Measurements from ENCODE around the gene FKBP6.
"Not testable (repeated sequence)": the region's sequence is repeated elsewhere in the genome, so short reads cannot be mapped to it uniquely, and the experiment has no call there.

FKBP6 gene

GRCh38 chr7:73387221-73387828, 59.4 kb downstream of the FKBP6 start:
- FAIRE-seq, result no peak
- DNase-seq (ENCODE audit: insufficient read length, low spot score), result no peak

DNA sequence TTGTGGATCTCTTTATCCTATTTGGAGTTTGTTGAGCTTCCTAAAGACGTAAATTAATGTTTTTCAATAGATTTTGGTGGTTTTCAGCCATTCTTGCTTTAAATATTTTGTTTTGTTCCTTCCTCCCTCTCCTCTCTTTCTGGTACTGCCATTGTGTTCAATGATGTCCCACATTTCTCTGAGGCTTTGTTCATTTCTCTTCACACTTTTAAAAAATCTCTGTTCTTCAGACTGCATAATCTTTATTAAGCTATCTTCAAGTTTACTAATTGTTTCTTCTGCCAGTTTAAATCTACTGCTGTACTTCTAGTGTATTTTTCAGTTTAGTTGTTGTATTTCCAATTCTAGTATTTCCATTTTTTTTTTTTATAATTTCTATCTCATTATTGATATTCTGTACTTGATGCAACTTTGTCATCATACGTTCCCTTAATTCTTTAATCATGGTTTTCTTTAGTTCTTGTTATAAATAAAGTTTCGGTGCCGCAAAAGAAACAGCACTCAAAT, 60.0 kb downstream of the FKBP6 start:
- FAIRE-seq (no peak), DNase-seq (ENCODE audit: insufficient read length, low spot score) (no peak)

DNA sequence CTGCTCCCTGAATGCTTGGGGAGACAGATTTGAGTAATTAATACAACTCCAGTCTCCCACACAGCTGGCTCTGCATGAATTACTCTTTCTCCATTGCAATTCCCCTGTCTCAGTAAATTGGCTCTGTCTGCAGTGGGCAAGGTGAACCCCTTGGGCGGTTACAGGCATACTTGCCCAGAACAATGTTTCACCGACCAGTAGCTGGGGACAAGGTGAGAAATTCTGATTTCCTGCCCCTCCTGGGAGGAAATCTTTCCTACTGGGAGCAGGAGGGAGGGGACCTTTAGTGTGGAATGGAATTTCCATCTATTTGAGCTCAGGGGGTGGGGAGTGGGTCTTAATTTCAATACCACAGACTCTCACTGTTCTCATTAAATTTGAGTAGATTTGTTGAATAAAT, 63.4 kb downstream of the FKBP6 start:
- FAIRE-seq, result no peak
- DNase-seq (ENCODE audit: insufficient read length, low spot score), result no peak

GRCh38 chr7:73394422-73394821, 66.5 kb downstream of the FKBP6 start:
- no peak for FAIRE-seq
- DNase-seq (ENCODE audit: insufficient read length, low spot score), result no peak

GRCh38 chr7:73395538-73396503, 67.9 kb downstream of the FKBP6 start:
- no peak for DNase-seq (ENCODE audit: insufficient read length, low spot score)
- no peak for FAIRE-seq

- DNase-seq (ENCODE audit: insufficient read length, low spot score) (no peak), FAIRE-seq (no peak)
Measured at GRCh38 chr7:73397521-73398281, 69.7 kb downstream of the FKBP6 start.

DNA sequence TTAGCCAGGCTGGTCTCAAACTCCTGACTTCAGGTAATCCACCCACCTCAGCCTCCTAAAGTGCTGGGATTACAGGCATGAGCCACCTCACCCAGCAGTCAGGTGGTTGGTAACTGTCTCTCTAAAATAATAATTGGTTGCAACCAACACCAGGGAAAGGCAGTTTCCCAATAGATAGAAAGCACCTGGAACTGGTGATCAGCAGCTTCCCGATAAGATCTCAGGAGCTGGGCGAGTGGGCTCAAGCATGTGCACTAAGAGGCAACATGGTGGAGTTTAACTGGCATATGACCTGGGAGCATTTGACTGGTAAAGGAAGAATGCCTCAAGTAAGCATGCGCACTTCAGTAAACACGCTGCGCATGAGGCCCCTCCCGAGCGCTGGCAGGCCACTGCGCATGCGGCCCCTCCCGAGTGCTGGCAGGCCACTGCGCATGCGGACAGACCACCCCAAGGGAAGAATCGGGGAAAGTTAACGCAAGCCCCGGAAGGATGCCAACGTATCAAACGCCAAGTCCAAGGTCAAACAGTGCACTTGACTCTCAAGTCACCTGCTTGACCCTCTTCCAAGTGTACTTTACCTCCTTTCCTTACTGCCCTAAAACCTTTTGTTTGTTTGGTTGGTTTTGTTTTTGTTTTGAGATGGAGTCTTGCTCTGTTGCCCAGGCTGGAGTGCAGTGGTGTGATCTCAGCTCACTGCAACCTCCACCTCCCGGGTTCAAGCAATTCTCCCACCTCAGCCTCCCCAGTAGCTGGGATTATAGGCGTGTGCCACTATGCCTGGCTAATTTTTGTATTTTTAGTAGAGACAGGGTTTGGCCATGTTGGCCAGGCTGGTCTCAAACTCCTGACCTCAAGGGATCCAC, 71.5 kb downstream of the FKBP6 start:
- DNase-seq (ENCODE audit: insufficient read length, low spot score), result not testable (repeated sequence)

DNA sequence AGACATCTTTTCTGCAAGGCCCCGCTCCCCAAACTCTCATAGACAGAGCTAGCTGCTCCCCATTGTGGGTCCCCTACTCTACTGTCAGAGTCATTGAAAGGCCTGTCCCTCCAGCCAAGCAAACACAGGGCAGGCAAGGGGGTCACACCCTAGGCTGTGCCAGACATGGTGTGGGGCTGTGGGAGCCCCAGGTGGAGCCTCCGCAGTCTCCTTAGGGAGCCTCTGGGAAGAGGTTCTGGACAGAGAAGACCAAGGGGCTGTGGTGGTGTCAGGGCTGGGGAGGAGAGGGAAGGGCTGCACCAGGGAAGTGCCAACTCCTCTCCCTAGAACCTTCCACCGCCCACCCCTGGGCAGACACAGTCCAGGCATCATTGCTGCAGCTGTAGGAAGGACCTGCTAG, 76.9 kb downstream of the FKBP6 start:
- DNase-seq (ENCODE audit: insufficient read length, low spot score), result not testable (repeated sequence)

More for the DNA sequence above, 71.5 kb downstream of the FKBP6 start:
- FAIRE-seq, result not testable (repeated sequence)

More for the DNA sequence above, 76.9 kb downstream of the FKBP6 start:
- FAIRE-seq, result not testable (repeated sequence)
